Breast epithelium (tissue), 3 donors: ENCODE measurements around the gene GUCA2B.

Source experiments
- CTCF ChIP-seq, 3 donors: fragments of 450-650 bp; IDR thresholded peaks; one replicate each; pipeline ENCODE4 v1.5.1; 2016 to 2017; ENCODE audit warnings: antibody characterized with exemption in 3 of 3, mild to moderate bottlenecking in 3 of 3, moderate library complexity in 3 of 3
- POLR2AphosphoS5 ChIP-seq, 3 donors: sonication (generic); formaldehyde crosslinking; IDR thresholded peaks; one replicate each; pipeline ENCODE4 v1.6.1; 2017; ENCODE audit warnings: antibody characterized with exemption in 3 of 3

GRCh38 chr1:42179275-42179674, 26.1 kb downstream of the GUCA2B start:
- TF ChIP-seq CTCF (IDR thresholded peaks at IDR 0.05) (no peak), POLR2AphosphoS5 (IDR thresholded peaks at IDR 0.05) (no peak)
